HS-5 (cell line): ENCODE measurements around the gene GSTT2B.
"Not testable (repeated sequence)": the region's sequence is repeated elsewhere in the genome, so short reads cannot be mapped to it uniquely, and the experiment has no call there.

Experiments
- DNase-seq: peaks from one replicate; pipeline ENCODE4 v3.0.0-alpha.2; 2012; ENCODE audit warnings: low read depth

The GSTT2B gene

GRCh38 chr22:23984430-23984829 lies 23.4 kb upstream of the GSTT2B start:
- DNase-seq, result no peak

GRCh38 chr22:23980567-23980966 lies 19.6 kb upstream of the GSTT2B start:
- not testable (repeated sequence) for DNase-seq

DNA sequence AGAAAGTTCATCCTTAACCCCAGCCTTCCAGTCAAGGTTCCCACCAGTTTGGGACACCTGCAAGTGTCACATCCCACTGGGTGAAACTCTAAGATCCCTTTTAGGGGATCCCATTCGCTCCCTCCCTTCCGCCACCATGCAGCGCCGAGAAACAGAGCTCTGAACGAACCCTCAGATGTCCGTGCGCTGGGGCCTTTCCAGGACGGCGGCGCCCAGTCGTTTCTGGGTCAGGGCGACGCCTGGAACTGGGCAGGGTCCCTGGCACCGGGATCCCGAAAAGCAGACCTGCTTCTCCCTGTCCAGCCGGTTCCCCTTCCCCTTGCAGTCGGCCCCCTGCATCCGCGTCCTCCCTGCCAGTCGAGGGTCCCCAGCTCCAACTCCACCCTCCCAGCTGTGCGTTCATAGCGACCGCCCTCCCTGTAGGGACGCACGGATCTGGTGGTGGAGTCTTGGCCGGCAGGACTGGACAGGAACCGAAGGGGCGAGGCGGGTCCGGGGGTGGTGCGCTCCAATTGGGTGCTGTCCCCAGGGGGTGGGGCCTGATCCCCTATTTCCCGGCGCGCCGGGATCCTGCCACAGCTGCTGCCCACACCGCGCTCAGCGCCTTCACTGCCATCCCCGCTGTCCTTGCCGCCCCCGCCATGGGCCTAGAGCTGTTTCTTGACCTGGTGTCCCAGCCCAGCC lies 18.7 kb upstream of the GSTT2B start, which contains the start of gene GSTT2:
Gene GSTT2 (plus strand): TSS at position 578 of the 684 bp plus-strand sequence.
- not testable (repeated sequence) for DNase-seq

DNA sequence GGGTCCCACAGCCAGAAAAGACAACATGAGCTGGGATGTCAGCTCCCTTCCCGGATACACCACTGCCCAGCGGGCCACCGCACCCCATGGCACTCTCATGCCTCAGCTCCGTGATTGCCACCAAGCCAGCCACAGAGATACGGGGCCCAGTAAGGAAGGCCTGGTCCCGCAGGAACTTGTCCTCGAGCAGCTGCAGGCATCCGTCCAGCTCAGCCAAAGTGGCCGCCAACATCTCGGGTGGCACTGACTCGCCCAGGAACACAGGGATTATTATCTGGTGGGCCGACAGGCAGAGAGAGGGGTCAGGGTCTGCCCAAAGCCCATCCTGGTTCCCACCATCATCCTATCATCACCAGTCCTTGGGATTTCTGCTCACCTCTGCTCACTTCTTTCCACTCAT lies 16.3 kb upstream of the GSTT2B start:
- DNase-seq, result not testable (repeated sequence)

- DNase-seq, result not testable (repeated sequence)
These were observed 13.9 kb upstream of the GSTT2B start for GRCh38 chr22:23974836-23975352.

DNA sequence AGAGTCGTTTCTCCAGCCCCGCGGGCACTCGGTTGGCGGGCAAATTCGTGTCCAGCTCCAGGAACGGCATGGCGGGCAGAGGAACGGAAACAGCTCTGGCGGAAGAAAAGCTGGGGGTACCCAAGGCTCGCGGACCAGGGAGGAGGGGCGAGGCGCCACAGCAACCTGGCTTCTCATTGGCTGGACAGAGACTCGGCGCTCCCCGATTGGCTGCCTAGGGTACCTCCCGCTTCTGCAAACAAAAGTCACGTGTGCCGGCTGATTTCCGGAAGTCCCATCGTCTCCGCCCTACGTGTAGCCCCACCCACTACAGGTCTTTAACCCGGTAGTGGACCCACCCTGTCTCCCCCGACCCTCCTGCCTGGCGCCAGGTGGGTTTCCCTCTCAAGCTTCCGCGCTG lies 13.3 kb upstream of the GSTT2B start, which contains the start of gene DDT:
Gene DDT (minus strand): TSS at position 97 of the 400 bp plus-strand sequence. CDS start 27 bp downstream, at position 70.
- not testable (repeated sequence) for DNase-seq

GRCh38 chr22:23971927-23972326 lies 10.9 kb upstream of the GSTT2B start:
- DNase-seq, result not testable (repeated sequence)

DNA sequence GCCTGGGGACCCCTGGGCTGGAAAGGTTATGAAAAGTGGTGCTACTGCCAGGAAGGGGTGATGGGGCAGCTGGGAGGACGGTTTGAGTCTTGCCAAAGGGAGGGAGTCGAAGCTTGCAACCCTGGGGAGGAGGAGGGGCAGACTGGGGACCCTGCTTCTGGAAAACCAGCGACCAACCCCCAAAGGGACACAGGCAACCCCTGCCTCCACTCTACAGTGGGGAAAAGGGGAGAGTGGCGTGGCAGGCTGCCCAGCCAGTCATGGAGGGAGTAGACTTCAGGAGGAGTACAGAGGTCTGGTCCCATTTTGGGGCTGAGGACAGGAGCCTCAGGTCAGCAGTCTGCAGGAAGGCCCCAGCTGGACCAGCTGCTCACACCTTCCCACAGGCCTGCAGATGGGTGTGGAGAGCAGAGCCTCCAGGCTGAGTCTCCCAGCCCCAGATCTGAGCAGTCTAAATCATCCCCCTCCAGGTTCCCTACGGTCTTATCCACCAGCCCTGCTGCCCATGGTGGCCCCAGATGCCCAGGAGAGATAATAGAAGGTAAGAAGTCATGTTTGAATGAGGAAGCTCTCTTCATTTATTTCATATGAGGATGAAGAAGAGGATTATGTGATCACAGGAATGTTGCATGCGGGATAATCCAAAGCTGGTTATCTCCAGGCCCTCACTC lies 10.0 kb upstream of the GSTT2B start:
- DNase-seq, result no peak

DNA sequence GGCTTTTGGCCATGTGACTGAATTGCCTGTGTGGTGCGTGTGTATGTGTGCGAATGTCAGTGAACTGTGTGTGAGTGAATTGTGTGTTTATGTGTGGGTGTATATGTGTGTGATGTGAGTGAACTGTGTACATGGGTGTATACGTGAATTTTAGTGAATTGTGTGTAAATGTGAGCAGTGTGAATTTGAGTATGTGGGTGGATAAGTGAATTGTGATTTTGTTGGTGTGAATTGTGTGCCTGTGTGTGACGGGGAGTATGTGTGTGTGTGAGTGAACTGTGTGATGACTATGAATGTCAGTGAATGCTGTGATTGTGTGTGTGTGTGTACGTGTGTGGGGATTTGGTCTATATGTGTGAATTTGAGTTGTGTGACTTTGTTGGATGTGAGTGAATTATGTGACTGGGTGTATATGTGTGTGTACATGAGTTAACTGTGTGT lies 9.2 kb upstream of the GSTT2B start:
- DNase-seq, result no peak

DNA sequence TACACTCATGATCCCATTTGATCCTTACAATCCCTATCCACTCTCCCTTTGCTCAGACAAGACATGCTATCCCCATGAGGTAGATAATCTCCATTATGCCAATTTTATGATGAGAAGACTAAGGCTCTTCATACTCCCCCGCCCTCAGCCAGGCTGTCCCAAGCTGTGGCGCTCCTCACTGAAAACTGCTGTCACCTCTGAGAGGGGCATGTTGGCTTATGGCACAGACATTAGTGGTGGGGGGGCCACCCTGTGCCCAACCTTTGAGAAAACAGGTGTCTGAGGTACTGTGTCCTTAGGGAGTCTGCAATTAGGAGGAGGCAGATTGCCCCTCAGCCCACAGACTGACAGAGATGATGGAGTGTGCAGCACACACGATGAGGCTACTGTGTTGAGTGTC lies 8.1 kb upstream of the GSTT2B start:
- DNase-seq, result no peak

DNA sequence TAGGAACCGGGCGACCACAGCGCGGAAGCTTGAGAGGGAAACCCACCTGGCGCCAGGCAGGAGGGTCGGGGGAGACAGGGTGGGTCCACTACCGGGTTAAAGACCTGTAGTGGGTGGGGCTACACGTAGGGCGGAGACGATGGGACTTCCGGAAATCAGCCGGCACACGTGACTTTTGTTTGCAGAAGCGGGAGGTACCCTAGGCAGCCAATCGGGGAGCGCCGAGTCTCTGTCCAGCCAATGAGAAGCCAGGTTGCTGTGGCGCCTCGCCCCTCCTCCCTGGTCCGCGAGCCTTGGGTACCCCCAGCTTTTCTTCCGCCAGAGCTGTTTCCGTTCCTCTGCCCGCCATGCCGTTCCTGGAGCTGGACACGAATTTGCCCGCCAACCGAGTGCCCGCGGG lies 5.6 kb upstream of the GSTT2B start, which contains the start of gene DDTL:
Gene DDTL (plus strand): TSS at position 321 of the 400 bp plus-strand sequence. CDS start 27 bp downstream, at position 348.
- DNase-seq, result not testable (repeated sequence)

DNA sequence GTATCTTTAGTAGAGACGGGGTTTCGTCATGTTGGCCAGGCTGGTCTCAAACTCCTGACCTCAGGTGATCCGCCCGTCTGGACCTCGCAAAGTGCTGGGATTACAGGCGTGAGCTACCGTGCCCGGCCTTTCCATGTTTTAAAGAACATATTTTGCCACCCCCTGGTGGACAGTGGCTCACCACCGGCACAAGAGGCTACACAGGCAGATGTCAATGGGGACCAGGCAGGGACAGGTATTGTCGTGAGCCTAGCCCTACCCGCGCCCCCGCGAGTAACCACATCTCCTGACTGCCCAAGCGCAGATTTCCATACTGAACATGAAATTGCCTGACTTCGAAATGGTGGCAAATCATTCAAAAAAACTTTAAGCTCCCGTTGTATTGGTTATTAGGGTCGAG lies 5.1 kb upstream of the GSTT2B start:
- DNase-seq, result not testable (repeated sequence)

GRCh38 chr22:23956301-23956900 lies 4.6 kb downstream of the GSTT2B start:
- peak; percentile 18 for DNase-seq

DNA sequence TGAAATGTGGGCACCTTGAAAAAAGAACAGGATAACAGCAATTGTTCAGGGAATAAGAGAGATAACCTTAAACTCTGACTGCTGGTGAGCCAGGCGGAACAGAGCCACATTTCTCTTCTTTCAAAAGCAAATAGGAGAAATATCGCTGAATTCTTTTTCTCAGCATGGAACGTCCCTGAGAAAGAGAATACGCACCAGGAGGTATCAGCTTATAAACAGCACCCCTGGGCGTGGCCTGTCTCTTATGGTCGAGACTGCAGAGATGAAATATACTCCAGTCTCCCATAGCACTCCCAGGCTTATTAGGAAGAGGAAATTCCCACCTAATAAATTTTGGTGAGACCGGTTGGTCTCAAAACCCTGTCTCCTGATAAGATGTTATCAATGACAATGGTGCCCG lies 5.1 kb downstream of the GSTT2B start:
- DNase-seq, result not testable (repeated sequence)

- DNase-seq, result not testable (repeated sequence)
These were observed 6.0 kb downstream of the GSTT2B start for GRCh38 chr22:23954991-23955305.

DNA sequence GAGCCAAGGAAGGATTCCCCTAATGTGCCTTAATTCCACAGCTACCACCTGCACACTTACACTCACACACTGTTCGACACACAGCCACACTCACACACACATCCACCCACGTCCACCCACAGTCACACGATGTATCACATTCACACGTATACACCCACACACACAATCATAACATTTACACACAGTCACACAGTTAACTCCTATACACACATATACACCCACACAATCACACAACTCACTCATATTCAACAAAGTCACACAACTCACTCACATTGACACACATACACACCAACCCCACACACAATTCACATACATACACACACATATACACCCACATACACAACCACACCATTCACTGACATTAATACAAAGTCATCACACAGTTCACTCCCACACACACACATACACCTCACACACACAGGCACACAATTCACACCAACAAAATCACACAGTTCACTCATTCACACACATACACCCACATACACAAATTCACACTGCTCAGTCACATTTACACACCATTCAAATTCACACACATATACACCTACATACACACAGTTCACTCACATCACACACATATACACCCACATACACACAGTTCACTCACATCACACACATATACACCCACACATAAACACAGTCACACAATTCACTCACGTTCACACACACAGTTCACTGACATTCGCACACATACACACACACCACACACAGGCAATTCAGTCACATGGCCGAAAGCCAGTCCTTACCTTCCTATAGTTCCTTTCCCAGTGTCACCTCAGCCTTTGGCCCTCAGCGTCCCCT lies 6.6 kb downstream of the GSTT2B start:
- DNase-seq, result not testable (repeated sequence)

- DNase-seq, result not testable (repeated sequence)
These were observed 7.5 kb downstream of the GSTT2B start for GRCh38 chr22:23953485-23953884.

DNA sequence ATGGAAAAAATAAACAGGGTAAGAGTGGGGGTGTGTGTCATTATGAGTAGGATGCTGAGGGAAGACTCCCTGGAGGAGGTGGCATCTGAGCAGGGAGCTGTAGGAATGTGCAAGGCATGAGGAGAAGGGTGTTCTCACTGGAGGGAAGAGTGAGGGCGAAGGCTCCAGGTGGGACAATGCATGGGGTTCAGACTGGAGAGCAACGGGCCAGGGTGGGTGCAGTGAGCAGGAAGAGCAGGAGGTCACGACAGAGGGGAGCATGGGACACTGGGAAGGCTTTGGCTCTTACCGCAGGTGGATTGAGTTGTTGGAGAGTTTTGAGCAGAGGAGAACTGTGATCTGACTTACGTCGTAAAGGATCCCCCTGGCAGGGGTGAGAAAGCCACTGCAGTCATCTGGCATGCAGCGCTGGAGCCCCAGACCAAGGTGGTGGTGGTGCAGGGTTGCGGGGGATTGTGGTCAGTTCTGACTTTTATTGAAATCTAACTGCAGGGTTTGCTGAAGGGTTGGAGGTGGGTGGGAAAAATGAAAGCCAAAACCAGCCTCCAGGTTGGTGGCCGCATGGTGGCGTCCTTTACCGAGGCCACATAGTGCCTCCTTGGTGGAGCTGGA lies 8.1 kb downstream of the GSTT2B start:
- DNase-seq, result not testable (repeated sequence)

- not testable (repeated sequence) for DNase-seq
These were observed 9.6 kb downstream of the GSTT2B start for GRCh38 chr22:23951383-23951782.

GRCh38 chr22:23949764-23950163 lies 11.2 kb downstream of the GSTT2B start:
- DNase-seq, result not testable (repeated sequence)

GRCh38 chr22:23947391-23947790 lies 13.6 kb downstream of the GSTT2B start:
- not testable (repeated sequence) for DNase-seq
